HG02938 (cell line): ENCODE results near the gene COL18A1.
"Not testable (repeated sequence)": the region's sequence is repeated elsewhere in the genome, so short reads cannot be mapped to it uniquely, and the experiment has no call there.

Source experiments
- ATAC-seq: cut with Tn5 transposase; IDR thresholded peaks from one replicate; pipeline ENCODE4 v1.9.1; 2021; ENCODE audit warnings: mild to moderate bottlenecking, moderate library complexity; ENCODE audit not compliant: unreplicated experiment

Gene COL18A1

GRCh38 chr21:45404730-45405270 lies at the start of gene COL18A1:
Gene COL18A1, plus strand, starts transcription at chr21:45405165. Its CDS starts 66 bp downstream, at chr21:45405231.
- no peak for ATAC-seq

- no peak for ATAC-seq
These were observed 49.4 kb upstream of the COL18A1 start for GRCh38 chr21:45355573-45355972.

GRCh38 chr21:45356251-45356650 lies 48.7 kb upstream of the COL18A1 start:
- no peak for ATAC-seq

- no peak for ATAC-seq
These were observed 48.1 kb upstream of the COL18A1 start for GRCh38 chr21:45356653-45357435.

GRCh38 chr21:45357436-45358260 lies 47.3 kb upstream of the COL18A1 start:
- no peak for ATAC-seq

- ATAC-seq: no peak
These were observed 46.7 kb upstream of the COL18A1 start for GRCh38 chr21:45358261-45358670.

- ATAC-seq: no peak
These were observed 46.2 kb upstream of the COL18A1 start for GRCh38 chr21:45358711-45359310.

GRCh38 chr21:45359451-45360217 lies 45.3 kb upstream of the COL18A1 start:
- ATAC-seq: no peak

- ATAC-seq: no peak
These were observed 43.6 kb upstream of the COL18A1 start for GRCh38 chr21:45361033-45361997.

GRCh38 chr21:45362077-45362747 lies 42.8 kb upstream of the COL18A1 start:
- no peak for ATAC-seq

GRCh38 chr21:45362748-45363145 lies 42.2 kb upstream of the COL18A1 start:
- no peak for ATAC-seq

- ATAC-seq: not testable (repeated sequence)
These were observed 41.7 kb upstream of the COL18A1 start for GRCh38 chr21:45363272-45363671.

- no peak for ATAC-seq
These were observed 41.0 kb upstream of the COL18A1 start for GRCh38 chr21:45363921-45364467.

GRCh38 chr21:45364468-45365185 lies 40.3 kb upstream of the COL18A1 start:
- ATAC-seq: no peak

GRCh38 chr21:45365186-45365607 lies 39.8 kb upstream of the COL18A1 start:
- no peak for ATAC-seq

GRCh38 chr21:45365608-45366241 lies 39.2 kb upstream of the COL18A1 start:
- ATAC-seq: no peak

GRCh38 chr21:45366476-45366875 lies 38.5 kb upstream of the COL18A1 start:
- ATAC-seq: no peak
